Stimulated activated CD8-positive, alpha-beta memory T cell treated with anti-CD3 and anti-CD28 coated beads, Interleukin-7, amount 100 ng/mL, for 1 hour (primary cell): ENCODE measurements around the gene SEMA4B.
"Not testable (repeated sequence)": the region's sequence is repeated elsewhere in the genome, so short reads cannot be mapped to it uniquely, and the experiment has no call there.

Source experiments
- DNase-seq, 2 donors: peaks; one replicate each; pipeline ENCODE4 v3.0.0-alpha.2; 2020; ENCODE audit warnings: low read depth in 2 of 2

Gene SEMA4B

DNA sequence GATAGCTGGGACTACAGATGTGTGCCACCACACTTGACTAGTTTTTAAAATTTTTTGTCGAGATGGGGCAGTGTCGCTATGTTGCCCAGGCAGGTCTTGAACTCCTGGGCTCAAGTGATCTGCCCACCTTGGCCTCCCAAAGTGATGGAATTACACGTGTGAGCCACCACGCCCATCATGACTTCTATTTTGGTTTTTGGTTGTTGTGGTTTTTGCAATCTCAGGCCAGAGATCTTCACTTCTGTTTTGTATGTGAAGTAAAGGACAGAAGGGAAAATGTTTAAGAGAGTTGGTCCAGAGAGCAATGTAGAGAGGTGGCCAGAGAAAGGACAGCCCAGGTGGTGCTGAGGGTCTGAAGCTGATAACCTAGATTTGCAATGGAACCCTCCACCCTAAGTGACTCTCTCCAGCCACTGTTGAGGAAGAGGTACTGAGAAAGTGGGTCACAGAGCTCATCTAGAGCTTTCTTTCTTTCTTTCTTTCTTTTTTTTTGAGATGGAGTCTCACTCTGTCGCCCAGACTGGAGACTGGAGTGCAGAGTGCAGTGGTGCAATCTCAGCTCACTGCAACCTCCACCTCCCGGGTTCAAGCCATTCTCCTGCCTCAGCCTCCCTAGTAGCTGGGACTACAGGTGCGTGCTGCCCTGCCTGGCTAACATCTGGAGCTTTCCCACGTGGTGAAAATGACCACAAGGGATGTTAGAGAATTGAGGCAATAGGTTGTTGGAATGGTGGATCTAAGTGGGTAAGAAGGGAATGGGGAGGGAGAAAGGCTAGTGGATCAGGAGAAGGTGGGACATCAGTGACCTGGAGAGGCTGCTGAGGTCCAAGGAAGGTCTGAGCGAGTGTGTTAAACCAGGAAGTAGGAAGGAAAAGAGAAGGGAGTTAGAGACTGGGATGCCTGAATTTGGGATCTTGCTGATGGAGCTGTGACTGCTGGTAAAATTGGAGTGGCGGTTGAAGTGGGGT is 22.4 kb upstream of the SEMA4B start:
- DNase-seq = no peak

DNA sequence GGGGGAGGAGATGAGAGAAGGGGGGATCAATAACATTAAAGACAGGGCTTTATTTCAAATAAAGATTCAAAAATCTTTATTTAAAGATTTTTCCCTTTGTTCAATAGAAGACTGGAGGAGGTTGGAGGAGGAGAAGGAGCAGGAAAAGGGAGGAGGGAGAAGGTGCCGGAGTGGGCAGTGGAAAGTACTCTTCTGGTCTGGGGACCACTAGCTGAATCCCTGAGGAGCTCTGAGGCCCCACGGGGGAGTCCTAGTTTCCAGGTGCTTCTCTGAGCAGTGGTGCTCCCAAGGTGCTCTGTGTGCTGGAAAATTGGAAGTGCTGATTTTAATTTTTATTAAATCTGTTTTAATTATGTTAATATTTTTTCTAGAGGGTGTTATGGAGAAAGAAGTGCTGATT is 19.4 kb upstream of the SEMA4B start:
- DNase-seq = no peak

DNA sequence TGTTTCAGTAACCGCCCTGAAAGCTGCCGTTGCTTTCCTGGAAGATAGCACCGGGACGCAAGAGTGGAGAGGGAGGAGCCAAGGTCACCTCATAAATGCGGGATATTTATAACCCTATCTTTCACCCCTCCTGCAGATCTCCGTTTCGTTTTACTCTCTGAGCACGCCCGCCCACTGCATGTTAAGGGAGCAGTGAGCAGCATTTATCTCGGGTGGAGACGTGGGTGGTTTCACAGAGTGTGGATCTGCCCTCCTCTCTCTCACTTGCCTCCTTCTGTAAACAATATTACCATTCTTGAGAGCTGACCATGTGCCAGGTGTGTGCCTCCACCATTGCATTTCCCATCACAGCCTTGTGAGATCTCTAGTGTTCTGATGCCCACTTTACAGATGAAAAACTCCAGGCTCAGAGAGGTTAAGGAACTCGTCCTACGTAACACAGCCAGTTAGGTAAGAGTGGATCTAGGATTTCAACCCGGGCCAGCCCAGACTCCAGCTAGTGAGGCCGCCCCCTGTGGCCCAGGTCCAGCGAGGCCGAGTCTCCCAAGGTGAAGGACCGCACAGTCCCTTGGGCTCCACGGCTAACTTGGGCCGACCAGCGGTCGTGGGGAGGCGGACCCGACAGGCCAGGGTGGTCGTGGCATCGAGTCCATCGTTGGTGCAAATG is 16.9 kb upstream of the SEMA4B start:
- DNase-seq = no peak

DNA sequence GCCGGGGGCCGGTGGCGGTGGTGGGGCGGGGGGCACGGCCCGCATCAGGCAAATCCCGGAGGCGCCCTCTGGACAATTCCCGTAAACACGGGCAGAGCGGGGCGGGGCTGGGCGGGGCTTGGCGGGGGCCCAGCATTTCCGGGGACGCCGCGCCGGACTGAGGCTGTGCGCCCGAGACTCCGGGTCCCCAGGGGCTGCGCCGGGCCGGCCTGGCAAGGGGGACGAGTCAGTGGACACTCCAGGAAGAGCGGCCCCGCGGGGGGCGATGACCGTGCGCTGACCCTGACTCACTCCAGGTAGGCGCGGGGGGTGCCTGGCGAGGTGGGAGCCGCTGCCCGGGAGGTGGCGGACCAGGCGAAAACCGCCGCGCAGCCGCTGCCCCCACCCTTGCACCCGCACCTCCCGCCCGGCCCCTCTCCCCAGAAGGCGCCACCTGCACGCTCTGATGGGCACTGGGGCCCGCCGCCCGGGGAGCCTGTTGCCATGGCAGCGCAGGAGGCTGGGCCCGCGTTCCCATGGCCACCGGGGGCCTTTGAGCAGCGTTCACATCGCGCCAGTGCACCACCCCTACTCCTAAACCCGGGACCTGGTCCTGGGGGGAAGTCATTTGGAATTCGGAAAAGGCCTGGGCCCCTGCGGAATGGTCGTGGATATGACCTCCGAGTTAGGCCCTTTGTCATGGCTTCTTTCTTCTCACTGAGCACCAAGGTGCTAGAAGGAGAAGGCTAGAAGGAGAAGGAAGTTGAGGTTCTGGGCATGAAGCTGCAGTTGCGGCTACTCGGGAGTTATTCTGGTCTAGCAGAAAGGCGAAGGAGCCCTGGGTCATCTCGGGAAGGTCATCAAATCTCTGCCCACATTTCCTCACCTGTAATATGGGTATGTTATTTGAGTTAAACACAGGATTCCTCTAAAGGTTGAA is 16.1 kb upstream of the SEMA4B start:
- no peak for DNase-seq

DNA sequence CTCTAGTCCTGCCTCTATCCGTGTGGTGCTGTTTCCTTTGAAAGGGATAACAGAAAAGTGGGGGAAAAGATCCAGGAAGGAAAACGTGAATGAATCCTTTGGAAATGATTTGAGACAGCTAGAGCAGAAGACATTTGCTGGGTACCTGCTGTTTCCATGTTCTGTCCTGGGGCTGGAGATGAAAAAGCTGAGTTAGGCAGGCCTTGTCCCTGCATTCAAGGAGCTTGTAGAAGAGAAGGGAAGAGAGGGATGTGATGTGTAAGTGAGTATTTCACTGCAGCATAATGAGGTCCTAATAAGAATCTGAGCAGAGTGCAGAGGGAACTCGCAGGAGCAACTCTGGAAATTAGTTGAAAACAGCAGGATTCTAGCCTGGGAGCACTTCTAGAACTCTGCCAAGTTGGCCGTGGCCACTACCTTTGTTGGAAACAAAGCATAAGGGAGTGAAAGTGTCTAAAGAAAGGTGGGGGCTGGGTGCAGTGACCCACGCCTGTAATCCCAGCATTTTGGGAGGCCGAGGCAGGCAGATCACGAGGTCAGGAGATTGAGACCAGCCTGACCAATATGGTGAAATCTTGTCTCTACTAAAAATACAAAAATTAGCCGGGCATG is 13.8 kb upstream of the SEMA4B start:
- no peak for DNase-seq

DNA sequence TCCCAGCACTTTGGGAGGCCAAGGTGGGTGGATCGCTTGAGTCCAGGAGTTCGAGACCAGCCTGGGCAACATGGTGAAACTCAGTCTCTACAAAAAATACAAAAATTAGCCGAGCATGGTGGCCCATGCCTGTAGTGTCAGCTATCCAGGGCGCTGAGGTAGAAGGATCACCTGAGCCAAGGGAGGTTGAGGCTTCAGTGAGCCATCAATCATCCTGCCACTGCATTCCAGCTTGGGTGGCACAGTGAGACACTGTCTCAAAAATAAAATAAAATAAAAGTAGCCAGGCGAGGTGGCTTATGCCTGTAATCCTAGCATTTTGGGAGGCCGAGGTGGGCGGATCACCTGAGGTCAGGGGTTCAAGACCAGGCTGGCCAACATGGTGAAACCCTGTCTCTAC is 13.1 kb upstream of the SEMA4B start:
- DNase-seq = not testable (repeated sequence)

DNA sequence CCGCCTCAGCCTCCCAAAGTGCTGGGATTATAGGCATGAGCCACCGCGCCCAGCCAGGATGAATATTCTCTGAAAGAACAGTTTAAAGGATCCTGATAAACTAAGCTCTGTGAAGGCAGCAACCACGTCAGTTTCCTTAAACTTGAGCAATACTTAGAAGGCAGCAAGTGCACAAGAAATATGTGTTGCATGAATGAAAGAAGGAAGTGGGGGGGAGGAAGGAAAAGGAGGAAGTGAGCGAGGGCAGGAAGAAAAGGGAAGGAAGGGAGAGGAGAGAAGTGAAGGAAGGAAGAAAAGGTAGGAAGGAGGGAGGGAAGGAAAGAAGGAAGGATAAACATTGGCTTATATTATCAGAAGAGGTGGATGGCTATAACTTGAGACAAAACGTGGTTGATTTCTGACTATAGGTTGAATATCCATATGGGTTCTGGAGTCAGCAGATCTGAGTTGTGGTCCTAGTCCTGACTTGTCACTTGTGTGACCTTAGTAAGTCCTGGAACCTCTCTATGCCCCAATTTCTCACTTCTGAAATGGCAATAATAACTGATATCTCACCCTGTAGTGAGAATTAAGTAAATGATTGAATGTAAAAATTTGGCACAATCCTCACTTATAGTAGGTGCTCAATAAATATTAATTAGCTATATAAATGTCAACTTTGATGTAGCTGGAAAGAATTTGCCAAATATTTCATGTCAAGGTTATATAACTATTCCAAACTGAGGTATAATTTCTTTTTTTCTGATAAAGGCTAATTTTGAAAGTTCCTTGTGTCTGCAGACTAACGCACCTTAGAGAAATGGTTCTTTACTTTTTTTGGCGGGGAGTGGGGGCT is 12.0 kb upstream of the SEMA4B start:
- DNase-seq = no peak

DNA sequence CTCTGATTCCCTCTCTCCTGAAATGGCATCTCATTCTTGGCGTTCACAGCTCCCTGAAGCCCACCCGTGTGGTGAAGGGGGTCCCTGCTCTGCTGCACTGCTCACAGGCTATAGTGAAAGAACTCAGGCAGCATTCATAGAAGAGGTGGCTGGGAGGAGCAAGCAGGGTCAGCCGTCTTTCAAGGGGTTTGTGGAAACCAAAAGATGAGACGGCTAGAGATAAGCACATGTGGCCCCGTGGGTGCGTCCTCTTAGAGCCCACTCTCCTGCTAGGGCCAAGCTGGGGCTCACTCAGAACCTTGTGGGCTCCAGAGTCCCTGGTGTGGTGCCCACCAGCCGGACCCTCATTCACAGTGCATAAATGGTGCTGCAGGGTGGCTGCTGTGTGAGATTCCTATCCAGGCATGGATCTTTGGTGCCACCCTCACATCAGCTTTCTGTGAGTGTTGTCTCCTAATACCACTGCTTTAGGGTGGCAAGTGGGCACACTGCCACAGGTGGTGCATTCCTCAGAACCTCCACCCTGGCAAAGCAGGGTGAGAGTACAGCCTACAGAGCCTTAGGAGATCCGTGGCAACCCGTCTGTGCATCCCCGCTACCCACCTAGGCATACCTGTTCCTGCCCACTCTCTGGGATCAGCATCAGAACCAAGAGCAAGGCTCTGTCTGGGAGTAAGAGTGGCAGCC is 11.2 kb upstream of the SEMA4B start:
- no peak for DNase-seq

DNA sequence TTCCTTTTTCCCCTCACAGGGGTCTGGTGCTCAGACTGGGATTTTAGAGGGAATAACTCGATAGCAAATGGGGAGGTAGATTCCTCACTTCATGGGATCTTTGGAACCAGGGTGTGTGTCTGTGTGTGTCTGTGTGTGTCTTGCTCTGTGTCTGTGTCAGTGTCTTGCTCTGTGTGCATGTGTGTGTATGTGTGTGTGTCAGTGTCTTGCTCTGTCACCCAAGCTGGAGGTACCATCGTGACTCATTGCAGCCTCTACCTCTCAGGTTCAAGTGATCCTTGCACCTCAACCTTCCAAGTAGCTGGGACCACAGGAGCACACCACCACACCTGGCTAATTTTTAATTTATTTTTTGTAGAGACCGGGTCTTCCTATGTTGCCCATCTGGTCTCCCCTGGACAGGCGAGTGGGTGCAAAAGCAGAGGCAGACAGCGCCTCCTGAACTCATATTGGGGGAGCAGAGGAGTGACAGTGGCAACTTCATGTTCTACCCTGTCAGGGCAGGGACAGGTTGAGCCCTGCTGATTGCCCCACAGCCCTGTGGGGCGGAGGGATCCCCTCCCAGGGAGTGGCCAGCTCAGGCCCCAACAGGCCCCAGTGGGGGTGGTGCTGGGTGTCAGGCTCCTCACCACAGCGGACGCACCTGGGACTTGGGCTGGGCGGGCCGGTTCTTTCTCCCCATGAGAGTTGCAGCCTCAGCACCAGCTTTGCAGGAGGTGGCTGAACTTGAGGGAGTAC is 10.4 kb upstream of the SEMA4B start:
- no peak for DNase-seq

DNA sequence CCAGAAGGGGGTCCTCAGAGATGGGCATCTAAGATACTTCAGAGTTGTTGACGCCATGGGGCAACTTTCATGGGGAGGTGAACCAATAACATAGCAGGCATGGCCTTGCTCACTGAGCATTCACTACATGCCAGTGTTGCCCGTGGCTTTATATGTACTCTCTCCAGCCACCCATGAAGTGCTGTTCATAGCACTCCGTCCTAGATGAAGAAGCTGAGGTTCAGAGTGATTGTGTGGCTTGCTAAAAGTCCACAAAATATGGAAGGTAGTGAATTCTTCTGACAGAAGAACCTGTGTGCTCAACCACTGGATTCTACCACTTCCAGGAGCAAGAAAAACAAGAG is 9.8 kb upstream of the SEMA4B start:
- DNase-seq = no peak

DNA sequence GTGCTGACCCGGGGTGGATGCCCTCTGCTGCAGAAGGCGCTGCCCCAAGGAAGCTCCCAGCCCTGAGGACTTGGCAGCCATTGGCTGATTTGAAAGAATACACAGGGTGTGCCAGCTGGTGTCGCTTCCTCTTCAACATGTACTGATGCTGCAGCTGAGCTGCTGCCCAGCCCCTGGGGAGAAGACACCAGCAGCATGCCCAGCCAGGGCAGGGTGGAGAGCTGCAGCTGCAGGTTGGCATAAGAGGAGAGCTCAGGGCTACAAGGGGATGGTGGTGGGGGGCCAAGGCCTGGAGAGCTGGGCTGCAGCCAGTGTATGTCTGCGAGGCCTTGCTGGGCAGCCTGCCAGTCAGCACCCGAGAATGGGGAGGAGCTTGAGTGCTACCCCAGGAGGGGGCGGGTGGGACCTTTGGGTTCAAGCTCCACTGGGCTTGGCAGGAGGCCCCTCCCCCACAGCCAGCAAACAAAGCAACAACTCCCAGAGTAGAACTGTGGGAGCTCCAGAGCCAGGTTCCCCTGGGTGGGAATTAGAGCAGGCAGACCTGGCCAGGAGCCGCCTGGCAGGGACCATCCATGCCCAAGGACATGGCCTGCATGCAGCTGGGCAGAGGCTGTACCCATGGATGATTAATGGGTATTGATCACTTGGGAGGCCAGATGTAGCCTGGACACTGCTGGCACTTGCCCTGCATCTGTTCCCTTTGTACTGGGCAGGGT is 9.2 kb upstream of the SEMA4B start:
- no peak for DNase-seq

DNA sequence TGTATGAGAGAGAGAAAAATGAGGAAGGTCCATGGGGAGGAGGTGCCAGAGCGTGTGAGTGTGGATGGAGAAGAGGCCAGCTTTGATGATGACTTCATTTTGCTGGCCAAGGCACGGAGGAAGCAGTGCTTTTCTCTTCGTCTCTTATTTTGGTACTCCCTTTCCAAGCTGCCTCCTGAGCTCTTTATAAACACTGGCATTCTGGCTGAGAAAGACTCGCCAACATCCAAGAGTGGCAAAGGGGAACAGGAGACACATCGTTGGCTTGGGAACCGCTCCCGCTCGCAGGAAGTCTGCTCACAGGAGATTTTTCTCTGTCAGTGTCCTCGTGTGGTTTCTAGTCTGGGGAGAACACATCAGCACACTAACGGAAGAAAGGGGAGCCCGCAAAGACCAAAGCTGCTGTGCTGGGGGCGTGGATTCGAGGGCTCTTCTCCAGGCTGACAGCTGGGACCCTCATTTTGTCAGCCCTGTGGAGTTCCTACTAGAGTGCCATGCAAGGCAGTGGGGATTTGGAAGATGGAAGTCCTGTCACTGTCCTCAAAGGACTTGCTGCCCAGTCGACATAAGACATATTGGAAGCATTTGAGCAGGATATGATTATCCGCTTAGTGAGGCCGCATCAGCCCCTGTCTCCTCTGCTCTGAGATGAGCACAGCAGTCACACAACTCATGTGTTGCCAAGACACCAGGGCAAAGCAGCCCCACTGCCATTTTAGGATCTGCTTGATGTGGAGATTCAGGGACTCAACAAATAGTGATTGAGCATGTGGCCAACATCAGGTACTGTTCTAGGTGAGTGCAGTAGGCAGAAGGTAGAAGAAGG is 8.0 kb upstream of the SEMA4B start:
- no peak for DNase-seq

DNA sequence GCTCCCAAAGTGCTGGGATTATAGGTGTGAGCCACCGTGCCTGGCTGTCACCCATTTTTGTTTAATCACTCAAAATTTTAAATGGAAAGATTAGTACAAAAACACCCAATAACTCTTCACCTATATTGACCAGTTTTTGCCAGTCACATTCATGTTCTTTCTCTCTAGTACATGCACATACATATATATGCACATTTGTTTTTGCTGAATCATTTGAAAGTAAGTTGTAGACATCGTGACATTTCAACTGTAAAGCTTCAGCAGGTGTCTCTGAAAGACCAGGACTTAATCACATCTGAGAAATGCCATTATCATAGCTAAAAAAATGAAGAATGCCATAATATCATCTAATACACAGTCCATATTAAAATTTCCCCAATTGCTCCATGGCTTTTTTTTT is 6.5 kb upstream of the SEMA4B start:
- DNase-seq = no peak

DNA sequence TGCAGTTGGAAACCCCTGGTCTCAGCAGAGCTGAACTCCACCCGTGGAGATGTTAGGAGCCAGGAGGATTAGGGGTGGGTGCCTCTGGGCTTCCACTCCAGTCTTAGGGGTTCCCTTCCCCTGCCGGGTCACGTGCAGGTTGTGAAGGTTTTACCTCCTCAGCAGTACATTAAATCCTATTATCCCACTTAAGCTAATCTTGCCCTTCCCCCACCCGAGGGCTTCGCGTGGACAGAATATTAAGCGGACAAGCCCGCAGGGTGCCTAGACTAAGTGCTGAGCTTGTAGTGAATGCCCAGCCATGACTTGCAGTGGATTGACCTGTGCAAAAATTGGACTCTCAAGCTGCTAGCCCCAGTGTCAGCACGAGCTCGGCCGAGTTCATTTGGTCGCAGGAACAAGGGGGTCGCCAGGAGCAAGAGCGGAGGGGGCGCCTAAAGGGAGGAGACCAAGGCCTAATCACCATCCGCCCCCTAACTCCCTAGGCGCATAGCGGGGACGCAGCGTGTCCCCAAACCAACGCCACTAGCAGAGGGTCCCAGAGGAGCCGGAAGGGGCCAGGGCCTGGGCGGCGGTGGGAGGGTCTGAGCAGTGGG is 498 bp upstream of the SEMA4B start:
- DNase-seq = no peak

DNA sequence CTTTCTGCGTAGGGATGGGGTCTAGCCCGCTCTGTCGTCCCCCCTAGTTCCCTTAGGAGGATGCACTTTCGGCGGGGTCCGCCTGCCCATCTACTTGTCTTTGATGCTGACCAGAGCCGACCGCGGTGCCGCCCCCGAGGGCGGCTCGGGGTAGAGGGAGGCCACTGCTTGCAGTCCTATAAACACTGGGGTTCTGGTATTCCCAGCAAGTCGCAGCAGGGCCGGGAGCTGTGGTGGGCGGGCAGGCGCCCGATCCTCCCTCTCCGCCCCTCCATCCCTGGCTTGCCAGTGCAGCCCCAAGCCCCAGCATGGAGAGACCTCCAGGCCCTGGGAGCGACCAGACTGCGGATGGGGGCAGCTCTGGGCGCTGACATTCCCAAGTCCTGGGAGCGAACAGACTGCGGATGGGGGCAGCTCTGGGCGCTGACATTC is 830 bp downstream of the SEMA4B start:
- no peak for DNase-seq

DNA sequence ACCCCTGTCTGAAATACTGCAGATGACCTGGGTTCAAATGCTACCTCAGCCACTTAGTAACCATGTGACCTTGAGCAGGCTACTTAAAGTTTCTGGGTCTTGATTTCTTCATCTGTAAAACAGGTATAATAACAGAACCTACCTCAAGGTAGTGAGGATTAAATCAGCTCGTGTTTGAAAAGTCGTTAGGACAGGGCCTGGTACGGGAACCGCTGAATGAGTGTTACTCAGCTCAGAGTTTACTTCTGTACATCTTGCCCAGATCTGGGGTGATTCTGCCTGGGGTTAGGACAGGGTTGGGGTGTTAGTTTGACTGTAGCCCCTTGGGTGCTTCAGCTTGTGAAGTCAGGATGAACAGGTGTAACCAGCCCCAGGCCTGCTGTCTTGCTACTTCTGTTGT is 1.8 kb downstream of the SEMA4B start:
- DNase-seq = no peak

DNA sequence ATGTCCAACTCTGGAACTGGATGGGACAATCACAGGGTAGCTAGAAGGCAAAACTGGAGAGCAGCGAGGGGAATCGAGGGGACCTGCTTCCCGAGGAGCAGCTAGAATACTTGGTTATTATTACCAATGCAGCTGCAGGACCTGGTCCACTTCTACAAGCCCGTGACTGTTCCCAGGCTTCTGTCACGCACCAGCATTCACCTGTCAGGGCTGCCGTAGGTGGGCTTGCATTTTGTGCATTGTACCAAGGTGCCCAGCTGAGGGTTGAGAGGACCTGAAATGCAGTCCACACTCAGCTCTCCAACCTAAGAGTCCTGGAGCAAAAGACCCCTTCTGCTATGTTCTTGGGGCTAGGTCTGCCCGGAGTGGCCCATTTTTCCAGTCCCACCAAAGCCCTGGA is 2.3 kb downstream of the SEMA4B start:
- DNase-seq = no peak

DNA sequence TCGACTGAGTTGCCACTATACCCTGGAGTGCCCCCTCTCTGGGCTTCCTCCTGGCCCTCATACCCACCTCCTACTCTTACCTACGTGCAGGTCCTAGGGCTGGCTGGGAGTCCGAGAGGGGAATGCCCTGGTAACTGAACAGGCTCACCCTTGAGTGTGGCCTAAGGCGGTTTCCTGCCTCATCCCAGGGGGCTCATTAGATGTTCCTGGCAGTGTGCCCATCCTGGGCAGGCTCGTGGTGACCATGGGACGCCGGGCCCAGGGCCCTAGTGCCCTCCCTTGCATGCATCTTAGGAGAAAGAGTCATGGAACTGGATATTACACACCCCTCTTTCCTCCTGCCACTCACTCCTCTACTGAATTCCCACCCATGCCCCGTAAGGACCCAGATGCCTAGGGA is 2.8 kb downstream of the SEMA4B start:
- DNase-seq = no peak
